Effector memory CD8-positive, alpha-beta T cell (primary cell): ENCODE results near the gene PDE3A.

Source experiments
- ATAC-seq: fragments of 150-1000 bp; cut with Tn5 transposase; replicated peaks from 2 replicates; pipeline ENCODE4 v1.10.0; 2021; ENCODE audit warnings: mild to moderate bottlenecking, moderate library complexity
- DNase-seq, 3 experiments: peaks; one replicate each; pipeline ENCODE4 v3.0.0; 2021
- H3K27ac Mint-ChIP-seq, 2 donors: one replicate each; pipeline ENCODE4 v1.8.0; 2022; ENCODE audit warnings: mild to moderate bottlenecking in 2 of 2, mixed read lengths in 2 of 2, moderate library complexity in 2 of 2
- H3K27me3 Mint-ChIP-seq, 2 donors: one replicate each; pipeline ENCODE4 v1.8.0; 2022; ENCODE audit warnings: mixed read lengths in 2 of 2
- H3K36me3 Mint-ChIP-seq: one replicate; pipeline ENCODE4 v1.8.0; 2022; ENCODE audit warnings: mild to moderate bottlenecking, moderate library complexity, mixed read lengths; ENCODE audit not compliant: insufficient read depth
- H3K4me1 Mint-ChIP-seq, 2 donors: one replicate each; pipeline ENCODE4 v1.8.0; 2022; ENCODE audit warnings: low read depth in 2 of 2, mixed read lengths in 2 of 2
- H3K4me3 Mint-ChIP-seq, 2 donors: one replicate each; pipeline ENCODE4 v1.8.0; 2022; ENCODE audit warnings: mild to moderate bottlenecking in 2 of 2, mixed read lengths in 2 of 2, moderate library complexity in 2 of 2
- H3K9me3 Mint-ChIP-seq, 2 donors: one replicate each; pipeline ENCODE4 v1.8.0; 2022; ENCODE audit warnings: mixed read lengths in 2 of 2

Gene PDE3A

GRCh38 chr12:20625531-20625930, 257.2 kb downstream of the PDE3A start:
- Mint-ChIP-seq H3K27me3 (no peaks in the 10 kb centered on the region), H3K4me1 (no peaks in the 10 kb centered on the region), H3K9me3 (peaks cover 0 to 4% of the 10 kb centered on the region in 2 donors)

GRCh38 chr12:20627001-20627588, 258.8 kb downstream of the PDE3A start:
- Mint-ChIP-seq H3K4me3 (no peak overlapping the region), H3K27me3 (no peaks in the 10 kb centered on the region), H3K4me1 (no peaks in the 10 kb centered on the region), H3K9me3 (peaks cover 0 to 4% of the 10 kb centered on the region in 2 donors), H3K36me3 (no peaks in the 10 kb centered on the region), H3K27ac (no peak overlapping the region)
- no peak for DNase-seq
- ATAC-seq: no peak

More at GRCh38 chr12:20625531-20625930, 257.2 kb downstream of the PDE3A start:
- H3K4me3 Mint-ChIP-seq: no peak overlapping the region
- ATAC-seq (no peak), DNase-seq (no peak)
- no peaks in the 10 kb centered on the region for H3K36me3 Mint-ChIP-seq
- H3K27ac Mint-ChIP-seq: no peak overlapping the region

- no peaks in the 10 kb centered on the region for H3K36me3 Mint-ChIP-seq
- DNase-seq (no peak), ATAC-seq (no peak)
- H3K27me3 Mint-ChIP-seq: no peaks in the 10 kb centered on the region
- H3K27ac Mint-ChIP-seq: no peak overlapping the region
- H3K9me3 Mint-ChIP-seq: peaks cover 0 to 4% of the 10 kb centered on the region in 2 donors
- no peak overlapping the region for H3K4me3 Mint-ChIP-seq
- H3K4me1 Mint-ChIP-seq: no peaks in the 10 kb centered on the region
Measured at GRCh38 chr12:20628226-20628787, 260.0 kb downstream of the PDE3A start.

DNA sequence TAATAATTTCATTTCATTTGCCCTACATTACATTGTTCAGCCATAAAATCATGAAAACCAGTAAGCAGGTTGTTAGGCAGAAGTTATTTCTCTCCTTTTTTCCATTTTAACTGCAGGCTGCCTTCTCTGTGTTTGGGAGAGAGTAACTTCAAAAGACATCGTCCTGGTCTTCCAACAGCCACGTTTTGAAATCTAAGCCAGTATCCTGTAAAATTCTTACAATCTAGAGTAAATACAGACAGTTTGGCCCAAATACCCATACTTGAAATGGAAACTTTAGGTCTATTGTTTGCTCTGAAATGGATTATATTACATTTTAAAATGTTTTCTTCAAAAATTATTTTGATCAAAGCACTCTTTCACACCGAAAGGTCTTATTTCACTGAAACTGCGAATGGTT, 260.7 kb downstream of the PDE3A start:
- no peak overlapping the region for H3K4me3 Mint-ChIP-seq
- peaks cover 0 to 4% of the 10 kb centered on the region in 2 donors for H3K9me3 Mint-ChIP-seq
- H3K27ac Mint-ChIP-seq: no peak overlapping the region
- H3K36me3 Mint-ChIP-seq: no peaks in the 10 kb centered on the region
- H3K27me3 Mint-ChIP-seq: no peaks in the 10 kb centered on the region
- no peak for ATAC-seq
- no peaks in the 10 kb centered on the region for H3K4me1 Mint-ChIP-seq
- no peak for DNase-seq

DNA sequence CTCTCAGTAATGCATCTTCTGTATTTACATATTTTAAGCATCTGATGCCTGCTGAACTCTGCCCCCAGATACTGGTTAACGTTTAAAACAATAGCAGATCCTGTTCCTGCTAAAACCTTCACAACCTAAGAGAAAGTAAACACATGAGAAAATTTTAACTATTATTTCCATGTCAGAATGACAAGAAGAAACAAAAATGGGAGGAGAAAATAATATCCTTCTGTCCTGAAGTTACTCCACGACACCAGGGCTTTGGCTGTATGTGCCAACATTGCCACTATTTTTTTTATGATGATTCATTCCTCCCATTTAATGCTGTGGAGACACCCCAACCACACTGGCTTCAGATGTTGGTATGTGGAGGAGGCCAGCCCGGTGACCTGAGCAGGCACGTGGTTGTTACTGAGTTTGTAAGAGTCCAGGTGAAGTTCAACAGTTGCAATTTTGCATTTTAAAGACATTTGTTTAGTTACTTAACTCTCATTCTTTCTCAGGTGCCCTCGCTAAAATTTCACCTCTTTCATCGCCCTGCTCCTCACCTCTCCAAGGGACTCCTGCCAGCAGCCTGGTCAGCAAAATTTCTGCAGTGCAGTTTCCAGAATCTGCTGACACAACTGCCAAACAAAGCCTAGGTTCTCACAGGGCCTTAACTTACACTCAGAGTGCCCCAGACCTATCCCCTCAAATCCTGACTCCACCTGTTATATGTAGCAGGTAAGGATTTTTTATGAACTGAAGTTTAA, 261.2 kb downstream of the PDE3A start:
- Mint-ChIP-seq H3K4me1 (no peaks in the 10 kb centered on the region), H3K27me3 (no peaks in the 10 kb centered on the region), H3K9me3 (peaks cover 0 to 4% of the 10 kb centered on the region in 2 donors), H3K27ac (no peak overlapping the region), H3K4me3 (no peak overlapping the region), H3K36me3 (no peaks in the 10 kb centered on the region)
- DNase-seq (no peak), ATAC-seq (no peak)

DNA sequence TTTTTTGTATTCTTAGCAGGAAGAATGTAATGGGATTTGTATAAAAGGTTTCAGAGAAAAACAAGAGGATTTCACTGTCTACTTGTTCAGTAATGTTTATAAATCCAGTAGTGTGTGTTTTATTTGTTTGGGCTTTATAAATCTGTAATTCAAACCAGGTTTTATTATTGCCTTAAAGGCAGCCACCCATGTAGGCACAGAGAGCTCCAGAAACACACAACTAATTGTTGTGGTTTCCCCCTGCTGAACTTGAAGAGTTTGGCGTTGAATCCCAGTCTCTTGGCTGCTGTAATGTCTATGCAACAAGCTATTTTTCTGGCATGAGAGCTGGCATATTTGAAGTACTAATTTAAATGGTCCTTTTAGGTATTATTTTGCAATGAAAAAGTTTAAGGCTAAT, 263.4 kb downstream of the PDE3A start:
- Mint-ChIP-seq H3K36me3 (no peaks in the 10 kb centered on the region), H3K27ac (no peak overlapping the region), H3K9me3 (peaks cover 0 to 2% of the 10 kb centered on the region in 2 donors), H3K4me3 (no peak overlapping the region), H3K4me1 (no peaks in the 10 kb centered on the region), H3K27me3 (no peaks in the 10 kb centered on the region)
- ATAC-seq: no peak
- no peak for DNase-seq

- Mint-ChIP-seq H3K4me1 (no peaks in the 10 kb centered on the region), H3K27me3 (no peaks in the 10 kb centered on the region), H3K36me3 (no peaks in the 10 kb centered on the region), H3K4me3 (no peak overlapping the region), H3K27ac (no peak overlapping the region), H3K9me3 (no peaks in the 10 kb centered on the region)
- DNase-seq (no peak), ATAC-seq (no peak)
Measured at GRCh38 chr12:20641106-20641505, 272.8 kb downstream of the PDE3A start.

DNA sequence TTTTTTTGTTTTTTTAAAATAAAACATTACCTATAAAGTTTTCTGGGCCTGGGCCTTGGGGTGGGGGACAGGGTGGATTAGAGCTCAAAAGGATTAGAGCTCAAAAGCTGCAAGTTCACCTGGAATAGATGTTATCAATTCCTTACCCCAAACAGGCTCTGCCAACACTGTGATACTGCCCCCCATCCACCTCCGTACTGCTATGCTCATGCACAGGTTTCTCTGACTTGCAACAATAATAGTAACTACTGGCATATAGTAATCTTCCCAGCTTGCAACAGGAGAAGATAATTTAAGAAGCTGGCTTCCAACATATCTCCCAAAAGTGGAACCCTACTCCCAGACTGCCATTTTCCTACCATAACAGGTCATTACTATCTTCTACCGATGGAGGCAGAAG, 275.5 kb downstream of the PDE3A start:
- no peak for DNase-seq
- ATAC-seq: no peak
- Mint-ChIP-seq H3K9me3 (no peaks in the 10 kb centered on the region), H3K36me3 (no peaks in the 10 kb centered on the region), H3K27me3 (no peaks in the 10 kb centered on the region), H3K27ac (no peak overlapping the region), H3K4me1 (no peaks in the 10 kb centered on the region), H3K4me3 (no peak overlapping the region)

DNA sequence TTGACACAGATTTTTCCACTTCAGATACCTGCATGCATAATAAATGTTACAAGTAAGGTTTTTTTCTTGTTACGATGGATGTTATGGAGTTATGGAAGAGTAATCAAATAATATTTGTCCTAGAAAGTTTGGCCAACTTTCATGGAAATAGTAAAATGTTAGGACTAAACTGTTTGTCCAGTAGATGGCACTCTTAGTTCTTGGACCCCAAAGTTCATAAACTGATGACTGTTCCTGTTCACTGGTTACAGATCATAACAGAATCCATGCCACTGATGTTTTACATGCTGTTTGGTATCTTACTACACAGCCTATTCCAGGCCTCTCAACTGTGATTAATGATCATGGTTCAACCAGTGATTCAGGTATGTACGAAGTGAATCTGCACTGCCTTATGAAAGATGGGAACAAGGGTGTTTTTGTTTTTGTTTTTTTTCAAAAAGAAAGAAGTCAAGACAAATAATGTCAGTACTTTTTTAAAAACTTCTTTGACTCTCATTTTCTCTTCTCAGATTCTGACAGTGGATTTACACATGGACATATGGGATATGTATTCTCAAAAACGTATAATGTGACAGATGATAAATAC, 278.0 kb downstream of the PDE3A start:
- Mint-ChIP-seq H3K9me3 (no peaks in the 10 kb centered on the region), H3K4me3 (no peak overlapping the region), H3K4me1 (no peaks in the 10 kb centered on the region), H3K27me3 (no peaks in the 10 kb centered on the region), H3K27ac (no peak overlapping the region), H3K36me3 (no peaks in the 10 kb centered on the region)
- no peak for DNase-seq
- ATAC-seq: no peak

- Mint-ChIP-seq H3K27ac (no peak overlapping the region), H3K9me3 (no peaks in the 10 kb centered on the region), H3K4me1 (no peaks in the 10 kb centered on the region), H3K4me3 (no peak overlapping the region), H3K36me3 (no peaks in the 10 kb centered on the region), H3K27me3 (no peaks in the 10 kb centered on the region)
- ATAC-seq (no peak), DNase-seq (no peak)
Measured at GRCh38 chr12:20653871-20654270, 285.5 kb downstream of the PDE3A start.

DNA sequence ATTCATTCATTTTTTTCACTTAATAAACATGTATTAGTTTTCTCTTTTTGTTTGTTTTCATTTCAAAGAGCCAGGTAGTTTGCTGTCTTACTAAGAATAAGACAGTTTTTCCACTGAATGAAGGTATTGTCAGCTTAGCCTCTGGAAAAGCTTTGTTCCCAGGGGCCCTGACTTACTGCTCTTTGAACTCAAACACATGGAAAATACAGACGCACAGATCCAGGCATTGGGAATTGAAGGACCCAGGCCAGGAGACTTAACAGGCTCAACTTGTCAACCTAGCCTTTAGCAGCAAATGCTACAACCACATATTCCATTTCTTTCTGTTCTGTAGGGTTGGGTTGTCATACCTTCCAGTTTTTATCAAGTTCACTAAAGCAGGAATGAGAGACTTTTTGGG, 288.3 kb downstream of the PDE3A start:
- ATAC-seq: no peak
- Mint-ChIP-seq H3K9me3 (peaks cover 7 to 11% of the 10 kb centered on the region in 2 donors), H3K27ac (no peak overlapping the region), H3K4me3 (no peak overlapping the region), H3K36me3 (no peaks in the 10 kb centered on the region), H3K27me3 (no peaks in the 10 kb centered on the region), H3K4me1 (no peaks in the 10 kb centered on the region)
- DNase-seq: no peak

DNA sequence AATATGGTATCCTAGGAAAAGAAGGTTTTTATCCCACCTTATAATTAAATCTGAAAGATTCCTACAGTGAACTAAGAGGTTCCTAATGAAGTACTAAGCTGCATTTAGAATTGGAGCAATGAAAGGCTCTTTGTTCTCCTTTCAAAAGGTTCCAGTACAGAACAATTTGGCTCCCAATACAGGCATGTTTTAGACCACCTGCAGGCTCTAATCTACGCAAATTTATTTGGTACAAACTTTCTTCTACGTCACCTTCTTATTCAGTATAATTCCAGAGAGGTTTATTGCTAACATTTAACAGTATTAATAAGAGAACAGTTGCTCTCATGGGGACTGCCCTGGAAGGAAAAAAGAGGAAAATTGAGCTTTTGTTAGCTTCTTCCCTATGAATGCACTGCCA, 289.2 kb downstream of the PDE3A start:
- no peaks in the 10 kb centered on the region for H3K4me1 Mint-ChIP-seq
- H3K4me3 Mint-ChIP-seq: no peak overlapping the region
- H3K36me3 Mint-ChIP-seq: no peaks in the 10 kb centered on the region
- DNase-seq (no peak), ATAC-seq (no peak)
- H3K9me3 Mint-ChIP-seq: peaks cover 9 to 11% of the 10 kb centered on the region in 2 donors
- H3K27me3 Mint-ChIP-seq: no peaks in the 10 kb centered on the region
- no peak overlapping the region for H3K27ac Mint-ChIP-seq

DNA sequence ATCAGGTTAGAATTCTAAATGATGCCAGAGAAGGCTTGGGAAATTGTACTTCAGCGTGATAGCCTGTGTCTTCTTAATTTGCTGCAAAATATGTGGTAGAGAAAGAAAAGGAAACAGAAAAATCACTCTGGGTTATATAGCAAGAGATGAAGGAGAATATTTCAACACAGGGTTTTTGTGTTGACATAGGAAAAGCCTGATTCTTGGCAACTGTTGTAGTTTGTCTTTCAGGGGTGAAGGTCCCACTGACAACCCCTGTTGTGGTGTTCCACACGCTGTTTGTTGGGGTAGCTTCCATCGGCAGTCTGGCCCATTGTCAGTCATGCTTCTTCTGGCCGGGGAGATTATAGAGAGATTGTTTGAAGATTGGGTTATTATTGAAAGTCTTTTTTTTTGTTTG, 313.0 kb downstream of the PDE3A start:
- DNase-seq (no peak), ATAC-seq (no peak)
- H3K36me3 Mint-ChIP-seq: no peaks in the 10 kb centered on the region
- H3K27ac Mint-ChIP-seq: no peak overlapping the region
- H3K27me3 Mint-ChIP-seq: no peaks in the 10 kb centered on the region
- H3K9me3 Mint-ChIP-seq: peaks cover 0 to 3% of the 10 kb centered on the region in 2 donors
- no peak overlapping the region for H3K4me3 Mint-ChIP-seq
- H3K4me1 Mint-ChIP-seq: no peaks in the 10 kb centered on the region

DNA sequence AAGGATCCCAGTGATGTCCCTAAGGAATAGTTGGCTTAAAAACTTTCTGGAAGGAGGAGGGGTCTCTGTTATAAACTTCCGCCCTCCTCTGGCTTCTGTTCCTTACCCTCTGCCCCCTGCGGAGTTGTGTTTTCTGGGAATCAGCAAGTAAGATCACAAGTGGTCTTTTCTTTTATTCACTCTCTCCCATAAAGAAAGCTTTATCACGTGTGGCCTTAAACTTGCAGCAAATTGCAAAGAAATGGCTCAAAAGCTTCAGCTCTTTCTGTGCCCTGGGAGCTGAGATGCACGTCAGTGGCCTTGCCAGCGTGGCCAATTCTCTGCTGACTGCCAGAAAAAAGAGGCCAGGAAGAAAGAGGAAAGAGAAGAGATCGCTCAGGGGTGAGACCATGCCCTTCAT, 326.9 kb downstream of the PDE3A start, which contains the start of gene SLCO1C1:
SLCO1C1 (plus strand) TSS at position 101 of the 400 bp plus-strand sequence. CDS start 4,245 bp downstream, outside the sequence.
- H3K27ac Mint-ChIP-seq: no peak within 1 kb of the TSS
- H3K27me3 Mint-ChIP-seq: no peaks in the 10 kb centered on the region
- no peak for ATAC-seq
- H3K4me3 Mint-ChIP-seq: no peak within 1 kb of the TSS
- H3K4me1 Mint-ChIP-seq: no peaks in the 10 kb centered on the region
- peaks cover 0 to 4% of the 10 kb centered on the region in 2 donors for H3K9me3 Mint-ChIP-seq
- DNase-seq: no peak
- no peaks in the 10 kb centered on the region for H3K36me3 Mint-ChIP-seq
